KBM-7 (cell line): ENCODE results near the gene TECR.

Experiments used
- DNase-seq: peaks from one replicate; pipeline ENCODE4 v3.0.0-alpha.2; 2015
- in situ Hi-C: fragments of 300-500 bp; cut with MboI; formaldehyde crosslinking; loops from 2 replicates; pipeline ENCODE4 v1.14.3; 2020; ENCODE audit warnings: low sequenced_read_pairs, low pct_unique_long_range_greater_than_20kb, mixed read lengths

Gene TECR

GRCh38 chr19:14505488-14506239 is 23.7 kb upstream of the TECR start:
- in situ Hi-C loops, result no loop called here
- DNase-seq, result peak; percentile 71

- in situ Hi-C loops, result no loop called here
Observed at GRCh38 chr19:14507704-14508542, 21.5 kb upstream of the TECR start.

DNA sequence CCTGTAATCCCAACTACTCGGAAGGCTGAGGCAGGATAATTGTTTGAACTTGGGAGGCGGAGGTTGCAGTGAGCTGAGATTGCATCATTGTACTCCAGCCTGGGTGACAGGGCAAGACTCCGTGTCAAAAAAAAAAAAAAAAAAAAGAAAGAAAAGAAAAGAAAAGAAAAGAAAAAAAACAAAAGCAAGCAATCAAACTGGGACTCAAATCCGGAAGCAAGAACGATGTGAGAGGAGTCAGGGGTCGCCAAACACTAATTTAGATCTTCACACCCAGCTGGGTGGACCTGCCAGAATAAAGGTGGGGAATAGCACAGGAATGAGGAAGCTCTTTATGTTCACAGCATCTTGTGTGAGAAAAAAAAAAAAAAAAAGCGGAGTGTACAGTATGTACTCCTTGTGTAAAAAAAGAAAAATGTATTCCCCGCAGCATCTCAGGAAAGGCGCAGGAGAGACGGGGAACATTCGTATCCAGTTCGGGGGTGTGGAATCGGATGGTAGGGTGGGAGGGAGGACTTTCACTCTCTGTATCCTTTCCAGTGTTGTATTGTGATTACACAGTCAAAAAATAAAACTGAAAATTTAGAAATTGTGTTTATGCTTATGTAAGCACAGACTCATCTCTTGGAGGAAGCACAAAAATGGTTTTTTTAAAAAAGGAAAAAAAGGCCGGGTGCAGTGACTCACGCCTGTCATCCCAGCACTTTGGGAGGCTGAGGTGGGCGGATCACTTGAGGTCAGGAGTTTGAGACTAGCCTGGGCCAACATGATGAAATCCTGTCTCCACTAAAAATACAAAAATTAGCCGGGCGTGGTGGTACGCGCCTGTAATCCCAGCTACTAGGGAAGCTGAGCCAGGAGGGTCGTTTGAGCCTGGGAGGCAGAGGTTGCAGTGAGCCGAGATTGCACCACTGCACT is 18.8 kb upstream of the TECR start:
- in situ Hi-C loops, result no loop called here
- DNase-seq, result peak; percentile 59

More at GRCh38 chr19:14507704-14508542, 21.5 kb upstream of the TECR start:
- DNase-seq, result no peak

DNA sequence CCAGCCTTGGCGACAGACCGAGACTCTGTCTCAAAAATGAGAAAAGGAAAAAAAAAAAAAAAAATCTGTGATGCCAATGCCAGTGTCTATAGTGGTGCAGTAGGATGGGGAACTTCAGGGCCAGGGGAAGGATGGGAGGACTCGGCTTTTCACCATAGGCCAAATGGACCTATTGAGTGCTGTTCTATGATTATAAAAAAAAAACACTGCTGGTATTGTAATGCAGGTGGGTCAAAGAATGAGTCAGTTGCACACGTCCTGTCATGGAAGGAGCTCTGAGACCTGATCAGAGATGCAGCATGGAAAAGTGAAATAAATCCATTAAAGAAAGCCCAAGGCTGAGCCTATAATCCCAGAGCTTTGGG is 18.2 kb upstream of the TECR start:
- in situ Hi-C loops, result no loop called here
- no peak for DNase-seq

GRCh38 chr19:14512406-14512961 is 16.9 kb upstream of the TECR start:
- in situ Hi-C loops, result no loop called here

DNA sequence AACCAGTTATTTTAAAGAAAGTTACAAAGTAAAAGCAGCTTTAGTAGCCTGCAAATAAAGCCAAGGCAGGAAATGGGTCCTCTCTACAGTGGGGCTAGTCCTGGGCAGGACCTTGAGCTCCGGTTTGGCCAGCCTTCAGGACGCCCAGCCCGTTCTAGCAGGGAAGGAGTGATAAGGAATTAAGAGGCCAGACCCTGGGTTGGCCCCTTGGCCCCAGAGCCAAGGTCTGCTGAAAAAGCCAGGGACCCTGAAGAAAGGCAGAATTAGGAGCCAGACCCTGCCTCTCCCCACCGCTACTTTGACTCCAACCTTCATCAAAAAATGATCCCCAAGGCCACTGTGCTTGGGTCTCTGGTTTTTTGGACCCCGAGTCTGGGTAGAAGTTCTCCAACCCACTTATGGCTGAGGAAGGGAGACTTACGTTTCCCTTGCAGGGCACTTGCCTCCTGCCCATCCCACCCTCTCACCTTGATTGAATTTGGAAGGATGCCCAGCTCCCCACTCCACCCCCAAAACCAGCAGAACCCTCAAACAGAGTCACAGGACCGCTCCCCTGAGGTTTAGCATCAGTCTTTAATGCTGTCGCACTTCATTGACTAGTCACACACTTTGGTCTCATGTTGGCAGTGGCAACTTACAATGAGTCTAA is 15.1 kb upstream of the TECR start:
- DNase-seq, result no peak
- in situ Hi-C loops, result no loop called here

More at GRCh38 chr19:14512406-14512961, 16.9 kb upstream of the TECR start:
- no peak for DNase-seq

DNA sequence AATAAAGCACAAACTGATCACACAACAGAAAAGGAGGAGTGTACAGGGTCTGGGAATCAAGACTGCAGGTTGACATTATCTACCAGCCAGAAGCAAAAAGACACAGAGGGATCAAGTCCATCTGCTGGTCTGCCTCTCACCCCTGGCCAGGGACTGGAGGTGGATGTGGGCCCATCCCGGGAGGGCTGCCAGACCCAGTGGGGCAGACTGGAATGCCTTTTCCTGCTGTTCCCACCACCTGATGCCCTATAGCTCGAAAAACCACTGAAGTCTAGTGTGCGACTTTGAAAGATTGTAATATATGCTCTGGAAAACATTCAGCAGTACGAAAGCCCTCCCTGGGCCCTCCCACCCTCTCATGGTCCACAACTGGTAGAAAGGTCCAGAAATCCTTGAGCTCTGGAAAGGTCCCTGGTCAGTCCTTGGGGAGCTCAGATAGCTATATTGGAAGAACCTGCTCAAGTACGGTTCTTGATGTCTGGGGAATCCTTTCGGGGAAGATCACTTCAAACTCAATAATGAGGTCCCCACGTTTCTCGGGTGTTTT is 13.8 kb upstream of the TECR start:
- DNase-seq, result no peak
- in situ Hi-C loops, result no loop called here

GRCh38 chr19:14516048-14516534 is 13.3 kb upstream of the TECR start:
- in situ Hi-C loops, result no loop called here
- DNase-seq, result no peak

DNA sequence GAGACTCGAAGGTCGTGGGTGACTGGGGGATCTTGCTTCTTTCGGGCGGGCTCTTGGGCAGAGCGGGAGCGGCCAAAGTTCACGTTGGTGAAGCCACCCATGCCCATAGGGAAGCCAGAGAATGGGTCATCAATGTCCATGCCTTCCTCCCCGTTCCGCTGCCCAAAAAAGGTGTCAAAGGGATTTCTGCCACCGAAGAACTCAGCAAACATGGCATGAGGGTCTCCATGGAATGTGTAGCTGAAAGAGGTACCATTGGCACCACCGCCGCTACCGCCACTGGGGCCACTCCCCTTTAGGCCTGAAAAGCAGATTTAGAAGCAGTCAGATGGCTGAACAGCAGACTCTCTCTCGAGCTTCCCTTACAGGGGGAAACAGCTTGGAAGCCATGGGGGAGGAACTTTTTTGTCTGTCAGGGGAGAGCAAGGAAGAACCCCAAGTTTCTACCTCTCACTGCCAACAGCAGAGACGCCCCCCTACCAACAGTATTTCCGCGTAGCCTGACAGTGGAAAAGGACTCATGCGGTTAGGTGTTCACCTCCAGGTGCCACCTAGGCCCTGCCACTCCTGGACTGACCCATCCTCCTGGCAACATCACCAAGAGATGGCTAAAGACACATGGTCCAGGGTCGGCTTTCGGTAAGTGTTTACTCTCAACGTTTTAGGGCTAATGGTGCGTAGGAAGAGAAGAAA is 12.5 kb upstream of the TECR start:
- no peak for DNase-seq
- in situ Hi-C loops, result no loop called here

GRCh38 chr19:14517446-14517839 is 12.0 kb upstream of the TECR start:
- no peak for DNase-seq
- in situ Hi-C loops, result no loop called here

DNA sequence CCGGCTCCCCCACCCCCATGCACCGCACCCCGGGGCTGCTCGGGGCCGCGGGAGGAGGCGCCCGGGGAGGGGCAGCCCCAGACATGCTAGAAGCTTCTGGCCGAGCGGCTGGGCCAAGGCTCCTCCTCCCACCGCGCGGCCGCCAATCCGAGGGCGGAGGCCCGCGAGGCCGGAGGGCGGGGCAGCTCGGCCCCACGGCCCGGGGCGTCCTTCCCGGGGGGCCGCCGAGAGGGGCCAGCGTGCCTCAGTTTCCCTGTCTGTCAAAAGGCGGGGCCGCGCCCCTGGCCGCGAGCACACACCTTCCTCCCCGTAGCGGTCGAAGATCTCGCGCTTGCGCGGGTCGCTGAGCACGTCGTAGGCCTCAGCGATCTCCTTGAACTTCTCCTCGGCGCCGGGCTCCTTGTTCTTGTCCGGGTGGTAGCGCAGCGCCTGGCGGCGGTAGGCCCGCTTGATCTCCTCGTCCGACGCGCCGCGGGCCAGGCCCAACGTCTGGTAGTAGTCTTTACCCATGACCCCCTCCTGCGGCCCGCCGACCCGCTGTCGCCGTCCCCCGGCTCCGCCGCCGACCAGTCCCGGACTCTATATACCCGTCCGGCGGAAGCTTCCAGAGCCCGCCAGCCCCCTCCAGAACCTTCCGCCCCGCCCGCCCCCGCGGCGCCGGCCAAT is 11.4 kb upstream of the TECR start, which contains the start of gene DNAJB1:
TSS of gene DNAJB1 (minus strand) at position 558 of the 666 bp plus-strand sequence. CDS start at position 510, 48 bp downstream.
- DNase-seq, result no peak
- in situ Hi-C loops, result no loop called here

- in situ Hi-C loops, result no loop called here
- no peak for DNase-seq
Observed at GRCh38 chr19:14519245-14519859, 10.0 kb upstream of the TECR start.

- in situ Hi-C loops, result no loop called here
Observed at GRCh38 chr19:14519860-14520407, 9.5 kb upstream of the TECR start.

DNA sequence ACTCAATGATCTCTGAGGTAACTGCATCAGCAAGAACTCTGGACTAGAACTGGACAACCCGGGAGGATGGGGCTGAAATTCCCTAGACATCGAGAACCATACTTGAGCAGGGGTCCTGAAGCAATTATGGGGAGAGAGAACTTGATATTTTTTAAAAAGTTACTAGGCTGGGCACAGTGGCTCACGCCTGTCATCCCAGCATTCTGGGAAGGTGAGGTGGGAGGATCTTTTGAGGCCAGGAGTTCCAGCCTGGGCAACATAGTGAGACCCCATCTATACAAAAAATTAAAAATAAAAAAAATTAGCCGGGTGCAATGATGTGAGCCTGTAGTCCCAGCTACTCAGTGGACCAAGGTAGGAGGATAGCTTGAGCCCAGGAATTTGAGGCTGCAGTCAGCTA is 8.9 kb upstream of the TECR start:
- no peak for DNase-seq

More at GRCh38 chr19:14519860-14520407, 9.5 kb upstream of the TECR start:
- no peak for DNase-seq

DNA sequence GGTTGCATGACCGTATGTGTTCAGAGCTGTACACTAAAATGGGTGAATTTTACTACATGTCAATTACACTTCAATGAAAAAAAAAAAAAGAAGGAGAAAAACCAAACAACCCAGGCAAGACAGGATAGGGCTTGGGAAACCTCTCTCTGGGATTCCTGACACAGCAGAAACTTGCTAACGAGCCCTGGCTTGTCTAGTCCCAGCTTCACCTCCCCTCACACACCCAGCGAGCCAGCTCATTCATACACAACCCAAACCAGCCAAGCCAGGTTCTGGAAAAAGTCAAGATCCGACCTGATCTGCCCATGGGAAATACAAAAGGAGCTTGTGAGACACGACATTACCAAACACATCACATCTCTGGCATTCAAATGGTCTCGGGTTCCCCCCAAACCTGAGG is 3.7 kb upstream of the TECR start:
- DNase-seq, result no peak
- in situ Hi-C loops, result no loop called here

More for the DNA sequence above, 8.9 kb upstream of the TECR start:
- in situ Hi-C loops, result no loop called here

- in situ Hi-C loops, result no loop called here
- no peak for DNase-seq
Observed at GRCh38 chr19:14526423-14526822, 3.0 kb upstream of the TECR start.
